GM10266 (cell line): ENCODE measurements around the gene CARD14.
"Not testable (repeated sequence)": the region's sequence is repeated elsewhere in the genome, so short reads cannot be mapped to it uniquely, and the experiment has no call there.

ENCODE experiments used
- DNase-seq: peaks from one replicate; pipeline ENCODE4 v3.0.0; 2012; ENCODE audit errors: extremely low spot score
- CTCF ChIP-seq: IDR thresholded peaks from 2 replicates; pipeline ENCODE4 v1.5.1; 2012; ENCODE audit warnings: mild to moderate bottlenecking, low read depth; ENCODE audit not compliant: control insufficient read depth, insufficient read depth; ENCODE audit errors: missing control alignments

The CARD14 gene

GRCh38 chr17:80195141-80195540 is 25.3 kb downstream of the CARD14 start:
- TF ChIP-seq CTCF = no peak
- DNase-seq = no peak

DNA sequence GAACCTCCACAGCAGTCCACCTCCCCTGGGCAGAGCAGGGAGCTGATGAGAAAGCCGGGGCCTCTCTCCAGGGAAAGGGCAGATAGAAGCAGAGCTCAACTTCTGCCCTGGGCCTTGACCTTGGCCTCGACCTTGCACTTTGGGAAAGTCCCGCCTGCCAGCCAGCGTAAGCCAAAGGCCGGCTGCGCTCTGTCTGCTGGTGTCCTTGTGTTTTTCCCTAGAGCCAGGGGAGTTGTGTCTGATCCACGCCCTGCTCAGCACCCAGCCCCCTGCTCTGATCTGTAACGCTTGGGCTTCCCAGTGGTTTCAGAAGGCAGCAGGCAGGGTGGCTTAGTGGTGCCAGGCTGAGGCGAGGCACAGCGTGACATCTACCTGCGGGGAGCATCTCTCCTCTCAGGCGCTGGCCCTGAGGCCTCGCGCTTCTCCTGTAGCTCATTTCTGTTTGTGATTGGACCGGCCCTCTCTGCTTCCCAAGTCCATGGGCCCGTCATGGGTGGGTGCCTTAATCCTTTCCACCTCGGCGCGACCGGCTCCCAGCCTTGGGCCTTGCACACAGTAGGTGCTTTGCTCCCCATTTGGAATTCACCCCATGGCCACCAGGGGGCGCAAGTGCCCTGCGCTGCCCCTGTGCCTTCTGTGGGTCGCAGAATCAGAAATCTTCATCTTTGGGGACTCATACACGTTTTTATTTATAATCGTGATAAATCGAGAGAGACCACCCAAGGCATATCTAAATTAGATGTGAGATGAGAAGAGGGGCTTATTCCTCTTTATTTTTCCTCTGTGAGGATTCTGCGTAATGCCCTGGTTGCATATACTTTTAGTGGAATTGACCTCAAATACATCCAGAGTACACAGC is 26.1 kb downstream of the CARD14 start:
- peak; percentile 92 for TF ChIP-seq CTCF
- DNase-seq = peak; percentile 60

DNA sequence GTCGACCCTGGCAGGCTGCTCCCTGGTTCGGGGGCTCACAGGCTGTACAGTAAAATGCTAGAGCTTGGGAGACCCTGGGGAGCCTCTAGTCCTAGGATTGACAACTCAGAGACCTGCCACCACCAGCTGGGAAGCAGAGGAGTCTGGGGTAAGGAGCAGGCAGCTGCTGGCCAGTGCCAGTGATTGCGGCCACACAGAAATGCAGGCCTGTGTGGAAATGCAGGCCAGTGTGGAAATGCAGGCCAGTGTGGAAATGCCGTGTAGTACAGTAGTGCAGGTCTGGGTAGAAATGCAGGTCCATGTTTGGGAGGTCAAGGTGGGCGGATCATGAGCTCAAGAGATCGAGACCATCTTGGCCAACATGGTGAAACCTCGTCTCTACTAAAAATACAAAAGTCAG is 26.8 kb downstream of the CARD14 start:
- DNase-seq = no peak
- TF ChIP-seq CTCF = no peak

DNA sequence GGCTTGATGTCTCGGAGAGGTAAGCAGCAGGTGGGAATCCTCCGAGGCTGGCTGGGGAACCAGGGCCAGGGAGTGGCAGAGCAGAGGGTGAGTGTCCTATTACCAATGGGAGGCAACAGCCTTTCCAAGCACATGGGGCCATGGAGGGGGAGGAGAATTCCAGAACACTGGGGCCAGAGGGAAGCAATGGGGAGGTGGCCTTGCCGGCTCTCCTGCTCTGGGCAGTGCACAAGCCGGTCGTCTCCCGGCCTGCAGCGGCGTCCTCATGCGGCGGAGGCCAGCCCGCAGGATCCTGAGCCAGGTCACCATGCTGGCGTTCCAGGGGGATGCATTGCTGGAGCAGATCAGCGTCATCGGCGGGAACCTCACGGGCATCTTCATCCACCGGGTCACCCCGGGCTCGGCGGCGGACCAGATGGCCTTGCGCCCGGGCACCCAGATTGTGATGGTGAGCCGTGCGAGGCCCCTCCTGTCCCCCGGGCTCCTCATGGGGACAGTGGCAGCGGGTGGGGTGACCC is 28.4 kb downstream of the CARD14 start:
- DNase-seq = no peak
- no peak for TF ChIP-seq CTCF

GRCh38 chr17:80199295-80199694 is 29.5 kb downstream of the CARD14 start:
- not testable (repeated sequence) for DNase-seq

GRCh38 chr17:80201446-80201845 is 31.6 kb downstream of the CARD14 start:
- no peak for TF ChIP-seq CTCF
- no peak for DNase-seq

DNA sequence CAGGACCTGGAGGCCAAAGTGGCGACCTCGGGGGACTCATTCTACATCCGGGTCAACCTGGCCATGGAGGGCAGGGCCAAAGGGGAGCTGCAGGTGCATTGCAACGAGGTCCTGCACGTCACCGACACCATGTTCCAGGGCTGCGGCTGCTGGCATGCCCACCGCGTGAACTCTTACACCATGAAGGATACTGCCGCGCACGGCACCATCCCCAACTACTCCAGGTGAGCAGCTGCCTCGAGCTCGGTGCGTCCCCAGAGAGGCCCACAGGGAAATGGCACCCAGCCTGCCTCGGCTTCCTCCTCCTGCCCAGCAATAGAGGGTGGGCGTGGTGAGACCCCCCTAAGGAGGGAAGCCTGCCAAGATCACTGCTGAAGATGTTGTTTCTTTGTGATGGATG is 32.4 kb downstream of the CARD14 start:
- no peak for DNase-seq
- no peak for TF ChIP-seq CTCF

DNA sequence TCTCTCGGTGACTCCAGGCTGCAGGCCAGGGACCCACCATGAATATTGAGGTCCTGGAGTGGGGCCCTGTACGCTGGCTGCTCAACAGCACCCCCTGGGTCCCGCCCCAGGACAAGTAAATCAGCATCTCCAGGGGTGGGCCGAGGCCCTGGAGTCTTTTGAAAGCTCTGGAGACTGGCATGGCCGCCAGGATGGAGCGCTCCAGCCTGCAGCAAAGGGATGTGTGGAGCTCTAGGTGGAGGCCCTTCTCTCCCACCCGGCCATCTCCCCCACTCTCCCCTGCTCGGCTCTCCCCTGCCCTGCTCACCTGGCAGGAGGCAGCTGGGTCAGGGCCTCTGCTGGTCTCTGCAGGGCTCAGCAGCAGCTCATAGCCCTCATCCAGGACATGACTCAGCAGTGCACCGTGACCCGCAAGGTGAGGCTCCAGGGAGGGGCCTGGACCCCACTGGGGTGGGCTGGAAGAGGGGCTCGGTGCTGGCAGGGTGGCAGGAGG is 33.7 kb downstream of the CARD14 start:
- DNase-seq = no peak
- no peak for TF ChIP-seq CTCF
